IMR-90 (cell line): Measurements from ENCODE around the gene TRIM44. TPM values are rescaled to one million over a fixed set of nuclear protein-coding genes. Genes with fewer than 3 reads are reported as not detected.

Experiments used
- ATAC-seq: fragments of 200-7000 bp; cut with Tn5 transposase; 2 replicates; pipeline ENCODE4 v1.9.1; 2020; ENCODE audit warnings: low read depth, mild to moderate bottlenecking, moderate library complexity
- BruUV-seq: library from RNA; stranded (reverse); fragments of 400-500 nt; replicated peaks from 2 replicates; lab custom pipeline; 2021; lab: Mats Ljungman, UMichigan
- CTCF ChIA-PET: fragments of 300-600 bp; formaldehyde crosslinking; extraction: SDS; loops from one replicate; lab custom pipeline; 2021; ENCODE audit warnings: antibody characterized with exemption; lab: Yijun Ruan, JAX
- POLR2A ChIA-PET: fragments of 300-600 bp; sonication (Branson Sonifier 250); formaldehyde crosslinking; loops from one replicate; lab custom pipeline; 2022; ENCODE audit warnings: antibody characterized with exemption; ENCODE audit not compliant: unreplicated experiment; lab: Charles Lee
- DNase-seq: peaks from one replicate; pipeline ENCODE4 v3.0.0; 2013
- H2AFZ ChIP-seq: replicated peaks from 2 replicates; pipeline ENCODE3; 2013; ENCODE audit warnings: low read length, mild to moderate bottlenecking; ENCODE audit not compliant: poor library complexity
- H2AK5ac ChIP-seq: 2 replicates; pipeline ENCODE4 v1.6.1; 2013; ENCODE audit warnings: low read depth, low read length, inconsistent platforms
- H2AK9ac ChIP-seq: replicated peaks from 2 replicates; pipeline ENCODE3; 2013; ENCODE audit warnings: mild to moderate bottlenecking, low read depth, low read length, moderate library complexity; ENCODE audit not compliant: poor library complexity
- H2BK120ac ChIP-seq: 2 replicates; pipeline ENCODE4 v1.6.1; 2013; ENCODE audit warnings: low read depth, low read length, inconsistent platforms
- H2BK15ac ChIP-seq: 3 replicates; pipeline ENCODE4 v1.6.1; 2013; ENCODE audit warnings: low read depth, low read length, inconsistent platforms
- H2BK20ac ChIP-seq: 2 replicates; pipeline ENCODE4 v1.6.1; 2013; ENCODE audit warnings: low read depth, mild to moderate bottlenecking, inconsistent platforms, low read length, moderate library complexity
- H2BK5ac ChIP-seq: 2 replicates; pipeline ENCODE4 v1.6.1; 2013; ENCODE audit warnings: mild to moderate bottlenecking, low read depth, low read length, inconsistent platforms; ENCODE audit not compliant: poor library complexity, severe bottlenecking
- H3K14ac ChIP-seq: replicated peaks from 2 replicates; pipeline ENCODE4 v1.6.1; 2013; ENCODE audit warnings: low read depth, low read length, inconsistent platforms
- H3K18ac ChIP-seq: 2 replicates; pipeline ENCODE4 v1.6.1; 2013; ENCODE audit warnings: low read depth, low read length, control low read depth
- H3K23ac ChIP-seq: 2 replicates; pipeline ENCODE4 v1.6.1; 2013; ENCODE audit warnings: low read depth, low read length, inconsistent platforms
- H3K27ac ChIP-seq: 2 replicates; pipeline ENCODE4 v1.5.1; 2013; ENCODE audit warnings: mild to moderate bottlenecking, control low read depth, low read length; ENCODE audit not compliant: insufficient read depth
- H3K27me3 ChIP-seq: 2 replicates; pipeline ENCODE4 v1.6.1; 2013; ENCODE audit warnings: low read length; ENCODE audit not compliant: control insufficient read depth, insufficient read depth
- H3K36me3 ChIP-seq: 2 replicates; pipeline ENCODE4 v1.6.1; 2013; ENCODE audit warnings: low read length, mixed read lengths; ENCODE audit not compliant: control insufficient read depth, insufficient read depth
- H3K4ac ChIP-seq: 2 replicates; pipeline ENCODE4 v1.6.1; 2013; ENCODE audit warnings: low read depth, low read length, inconsistent platforms
- H3K4me1 ChIP-seq: 2 replicates; pipeline ENCODE4 v1.6.1; 2013; ENCODE audit warnings: low read length, mixed read lengths; ENCODE audit not compliant: control insufficient read depth, insufficient read depth
- H3K4me2 ChIP-seq: 2 replicates; pipeline ENCODE4 v1.6.1; 2013; ENCODE audit warnings: low read depth, mild to moderate bottlenecking, control low read depth, low read length, moderate library complexity
- H3K4me3 ChIP-seq: 2 replicates; pipeline ENCODE4 v1.5.1; 2013; ENCODE audit warnings: low read depth, mild to moderate bottlenecking, control low read depth, low read length, moderate library complexity; ENCODE audit not compliant: insufficient read depth
- H3K56ac ChIP-seq: 2 replicates; pipeline ENCODE4 v1.6.1; 2013; ENCODE audit warnings: low read length, inconsistent platforms; ENCODE audit not compliant: insufficient read depth; ENCODE audit errors: extremely low read depth
- H3K79me1 ChIP-seq, 2 experiments: 2 replicates each; pipeline ENCODE4 v1.6.1; 2013; ENCODE audit warnings: low read length in 2 of 2, inconsistent platforms in 1 of 2, low read depth in 1 of 2
- H3K9ac ChIP-seq: 2 replicates; pipeline ENCODE4 v1.6.1; 2013; ENCODE audit warnings: low read depth, low read length, control low read depth
- H3K9me1 ChIP-seq: 2 replicates; pipeline ENCODE4 v1.6.1; 2013; ENCODE audit warnings: low read length, inconsistent platforms; ENCODE audit not compliant: insufficient read depth
- H3K9me3 ChIP-seq: 2 replicates; pipeline ENCODE4 v1.6.1; 2013; ENCODE audit warnings: low read length; ENCODE audit not compliant: control insufficient read depth, insufficient read depth
- H4K20me1 ChIP-seq: 2 replicates; pipeline ENCODE4 v1.6.1; 2013; ENCODE audit warnings: low read length, inconsistent platforms; ENCODE audit not compliant: insufficient read depth
- H4K5ac ChIP-seq: 2 replicates; pipeline ENCODE4 v1.6.1; 2013; ENCODE audit warnings: mild to moderate bottlenecking, low read depth, low read length, control low read depth
- H4K8ac ChIP-seq, 2 experiments: 2 replicates each; pipeline ENCODE4 v1.6.1; 2013; ENCODE audit warnings: low read depth in 2 of 2, low read length in 2 of 2, control low read depth in 1 of 2, inconsistent platforms in 1 of 2
- H4K91ac ChIP-seq: 2 replicates; pipeline ENCODE4 v1.6.1; 2013; ENCODE audit warnings: low read depth, low read length, inconsistent platforms; ENCODE audit not compliant: insufficient read depth
- BHLHE40 ChIP-seq: fragments of 150-350 bp; IDR thresholded peaks from 2 replicates; pipeline ENCODE4 v1.6.1; 2016; ENCODE audit warnings: mild to moderate bottlenecking, low read depth, low read length
- CEBPB ChIP-seq: IDR thresholded peaks from 2 replicates; pipeline ENCODE4 v1.6.1; 2012; ENCODE audit warnings: low read depth, low read length, improper control_type of control experiment
- CHD1 ChIP-seq: IDR thresholded peaks from 2 replicates; pipeline ENCODE4 v1.6.1; 2012; ENCODE audit warnings: low read depth, low read length, improper control_type of control experiment
- FOS ChIP-seq: fragments of 150-350 bp; IDR thresholded peaks from 2 replicates; pipeline ENCODE4 v1.6.1; 2016; ENCODE audit warnings: low read depth, low read length
- MAFK ChIP-seq: IDR thresholded peaks from 2 replicates; pipeline ENCODE4 v1.6.1; 2012; ENCODE audit warnings: low read depth, low read length, improper control_type of control experiment
- MAZ ChIP-seq: IDR thresholded peaks from 2 replicates; pipeline ENCODE4 v1.6.1; 2012; ENCODE audit warnings: low read depth, mild to moderate bottlenecking, low read length, improper control_type of control experiment, moderate library complexity, borderline replicate concordance
- MXI1 ChIP-seq: IDR thresholded peaks from 2 replicates; pipeline ENCODE4 v1.6.1; 2012; ENCODE audit warnings: low read depth, mild to moderate bottlenecking, low read length, moderate library complexity, borderline replicate concordance
- NFE2L2 ChIP-seq: fragments of 150-350 bp; IDR thresholded peaks from 2 replicates; pipeline ENCODE4 v1.6.1; 2016; ENCODE audit warnings: low read depth, mild to moderate bottlenecking, low read length
- POLR2A ChIP-seq: IDR thresholded peaks from 2 replicates; pipeline ENCODE4 v1.6.1; 2012; ENCODE audit warnings: mild to moderate bottlenecking, low read depth, low read length
- RAD21 ChIP-seq: IDR thresholded peaks from 2 replicates; pipeline ENCODE4 v1.6.1; 2012; ENCODE audit warnings: low read length, improper control_type of control experiment
- RCOR1 ChIP-seq: IDR thresholded peaks from 2 replicates; pipeline ENCODE4 v1.6.1; 2012; ENCODE audit warnings: mild to moderate bottlenecking, low read length, improper control_type of control experiment; ENCODE audit not compliant: insufficient replicate concordance
- RFX5 ChIP-seq: IDR thresholded peaks from 2 replicates; pipeline ENCODE4 v1.8.0; 2012; ENCODE audit warnings: low read depth, mild to moderate bottlenecking, low read length, moderate library complexity
- SMC3 ChIP-seq: fragments of 150-350 bp; IDR thresholded peaks from 2 replicates; pipeline ENCODE4 v1.6.1; 2016; ENCODE audit warnings: low read depth, mild to moderate bottlenecking, antibody characterized with exemption, low read length, moderate library complexity
- WGBS, 2 experiments: methylation state at CpG; one replicate each; pipeline versions ENCODE4 v1.1.5 to v1.1.7; 2013; ENCODE audit warnings: missing lambda C conversion rate in 2 of 2; ENCODE audit not compliant: insufficient read length in 1 of 2; ENCODE audit errors: extremely low coverage in 2 of 2; 5-methylcytosine and 5-hydroxymethylcytosine counted together
- dilution Hi-C: fragments of 300-500 bp; cut with HindIII; formaldehyde crosslinking; loops from one replicate; pipeline ENCODE4 v1.14.3; 2018; ENCODE audit warnings: low sequenced_read_pairs; ENCODE audit not compliant: unreplicated experiment
- in situ Hi-C: fragments of 300-500 bp; cut with MboI; formaldehyde crosslinking; loops from 3 replicates; pipeline ENCODE4 v1.14.3; 2019; ENCODE audit warnings: low sequenced_read_pairs, inconsistent platforms, mixed read lengths
- intact Hi-C: fragments of 100-400 bp; cut with micrococcal nuclease; formaldehyde crosslinking; loops from 2 replicates; pipeline ENCODE4 v1.10.0; 2022
- polyA plus RNA-seq, 3 experiments: library from polyadenylated mRNA; depleted of rRNA; stranded (reverse); fragments of >200 nt; gene quantifications; 2 replicates each; pipeline ENCODE4 v1.2.3, GENCODE V29; 2012; ENCODE audit warnings: low replicate concordance in 1 of 3
- total RNA-seq: library from RNA; depleted of rRNA; stranded (reverse); fragments of >200 nt; gene quantifications from 2 replicates; pipeline ENCODE4 v1.2.3, GENCODE V29; 2012
- TF ChIP-seq, protein P1 (sequence below): fragments of 150-350 bp; IDR thresholded peaks from 2 replicates; pipeline ENCODE4 v1.6.1; 2016; ENCODE audit warnings: low read depth, mild to moderate bottlenecking, low read length, moderate library complexity, borderline replicate concordance
- TF ChIP-seq, protein P2 (sequence below): conservative IDR thresholded peaks from 2 replicates; pipeline ENCODE4 v1.5.1; 2012; ENCODE audit warnings: mild to moderate bottlenecking, low read depth, low read length, improper control_type of control experiment
- TF ChIP-seq, protein P3 (sequence below): fragments of 150-350 bp; IDR thresholded peaks from 2 replicates; pipeline ENCODE4 v1.6.1; 2017; ENCODE audit warnings: mild to moderate bottlenecking, antibody characterized with exemption, low read length, low read depth

The TRIM44 gene
- total and polyA plus RNA-seq, 2 of the 4 experiments (the other 2 are of a cell fraction), result 50.7 to 104 TPM

DNA sequence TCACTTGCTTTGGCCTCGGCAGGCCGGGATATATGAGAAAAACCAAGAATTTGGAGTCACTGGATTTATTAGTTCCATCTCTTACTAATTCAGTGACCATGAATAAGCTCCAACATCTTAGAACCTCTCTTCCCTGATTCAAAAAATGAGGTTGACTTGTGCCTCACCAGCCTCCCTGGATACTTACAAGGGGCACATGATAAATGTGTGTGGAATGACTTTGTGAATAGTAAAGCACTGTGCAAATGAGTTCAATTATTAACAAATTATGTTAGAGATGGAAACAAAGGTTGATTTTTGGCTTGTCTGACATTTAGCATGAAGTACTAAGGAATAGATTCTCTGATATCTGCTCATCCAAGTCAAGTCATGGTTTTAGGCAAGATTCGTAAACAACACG lies 104.1 kb downstream of the TRIM44 start:
- TF ChIP-seq, protein P1, sequence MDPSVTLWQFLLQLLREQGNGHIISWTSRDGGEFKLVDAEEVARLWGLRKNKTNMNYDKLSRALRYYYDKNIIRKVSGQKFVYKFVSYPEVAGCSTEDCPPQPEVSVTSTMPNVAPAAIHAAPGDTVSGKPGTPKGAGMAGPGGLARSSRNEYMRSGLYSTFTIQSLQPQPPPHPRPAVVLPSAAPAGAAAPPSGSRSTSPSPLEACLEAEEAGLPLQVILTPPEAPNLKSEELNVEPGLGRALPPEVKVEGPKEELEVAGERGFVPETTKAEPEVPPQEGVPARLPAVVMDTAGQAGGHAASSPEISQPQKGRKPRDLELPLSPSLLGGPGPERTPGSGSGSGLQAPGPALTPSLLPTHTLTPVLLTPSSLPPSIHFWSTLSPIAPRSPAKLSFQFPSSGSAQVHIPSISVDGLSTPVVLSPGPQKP, result no peak
- TF ChIP-seq BHLHE40 (no peak), POLR2A (no peak), CEBPB (no peak), MAZ (no peak), SMC3 (no peak), NFE2L2 (no peak), MAFK (no peak), MXI1 (no peak), RAD21 (no peak), FOS (no peak), CHD1 (no peak), RCOR1 (no peak), RFX5 (no peak)
- TF ChIP-seq, protein P2, sequence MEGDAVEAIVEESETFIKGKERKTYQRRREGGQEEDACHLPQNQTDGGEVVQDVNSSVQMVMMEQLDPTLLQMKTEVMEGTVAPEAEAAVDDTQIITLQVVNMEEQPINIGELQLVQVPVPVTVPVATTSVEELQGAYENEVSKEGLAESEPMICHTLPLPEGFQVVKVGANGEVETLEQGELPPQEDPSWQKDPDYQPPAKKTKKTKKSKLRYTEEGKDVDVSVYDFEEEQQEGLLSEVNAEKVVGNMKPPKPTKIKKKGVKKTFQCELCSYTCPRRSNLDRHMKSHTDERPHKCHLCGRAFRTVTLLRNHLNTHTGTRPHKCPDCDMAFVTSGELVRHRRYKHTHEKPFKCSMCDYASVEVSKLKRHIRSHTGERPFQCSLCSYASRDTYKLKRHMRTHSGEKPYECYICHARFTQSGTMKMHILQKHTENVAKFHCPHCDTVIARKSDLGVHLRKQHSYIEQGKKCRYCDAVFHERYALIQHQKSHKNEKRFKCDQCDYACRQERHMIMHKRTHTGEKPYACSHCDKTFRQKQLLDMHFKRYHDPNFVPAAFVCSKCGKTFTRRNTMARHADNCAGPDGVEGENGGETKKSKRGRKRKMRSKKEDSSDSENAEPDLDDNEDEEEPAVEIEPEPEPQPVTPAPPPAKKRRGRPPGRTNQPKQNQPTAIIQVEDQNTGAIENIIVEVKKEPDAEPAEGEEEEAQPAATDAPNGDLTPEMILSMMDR, result no peak
- TF ChIP-seq, protein P3, sequence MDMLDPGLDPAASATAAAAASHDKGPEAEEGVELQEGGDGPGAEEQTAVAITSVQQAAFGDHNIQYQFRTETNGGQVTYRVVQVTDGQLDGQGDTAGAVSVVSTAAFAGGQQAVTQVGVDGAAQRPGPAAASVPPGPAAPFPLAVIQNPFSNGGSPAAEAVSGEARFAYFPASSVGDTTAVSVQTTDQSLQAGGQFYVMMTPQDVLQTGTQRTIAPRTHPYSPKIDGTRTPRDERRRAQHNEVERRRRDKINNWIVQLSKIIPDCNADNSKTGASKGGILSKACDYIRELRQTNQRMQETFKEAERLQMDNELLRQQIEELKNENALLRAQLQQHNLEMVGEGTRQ, result no peak
- H3K79me1 ChIP-seq, result peaks cover 53 to 75% of the 10 kb centered on the region in 2 experiments
- H2AK9ac ChIP-seq, result no peak overlapping the region
- no peak overlapping the region for H3K23ac ChIP-seq
- no peak overlapping the region for H3K9ac ChIP-seq
- H2BK120ac ChIP-seq, result no peak overlapping the region
- H4K5ac ChIP-seq, result no peak overlapping the region
- dilution Hi-C loops, result no loop called here
- intact Hi-C loops, result no loop called here
- no TSS peak for BruUV-seq
- no peaks in the 10 kb centered on the region for H3K9me3 ChIP-seq
- no peak for ATAC-seq
- DNase-seq, result no peak
- H3K27ac ChIP-seq, result no peak overlapping the region
- WGBS, 2 experiments, result 100% methylated on average over 3 of the region's 4 CpGs; no CpG with 5 or more reads in 1 of the 2 experiments
- H2BK15ac ChIP-seq, result no peak overlapping the region
- no peaks in the 10 kb centered on the region for H3K27me3 ChIP-seq
- H3K4ac ChIP-seq, result no peak overlapping the region
- peaks cover 6% of the 10 kb centered on the region for H3K4me1 ChIP-seq
- H3K9me1 ChIP-seq, result peaks cover 3% of the 10 kb centered on the region; the same call in 1 of the 2 replicates
- no peak overlapping the region for H3K56ac ChIP-seq
- H3K36me3 ChIP-seq, result no peaks in the 10 kb centered on the region
- H2BK20ac ChIP-seq, result no peak overlapping the region
- ChIA-PET CTCF (interaction anchor here (1.4 kb wide), 1 partner anchor 55 kb away, joined by 3 read pairs; no protein-coding TSS in a partner anchor), POLR2A (no interaction called here)
- H4K91ac ChIP-seq, result no peak overlapping the region
- no peak overlapping the region for H3K18ac ChIP-seq
- no peak overlapping the region for H2AFZ ChIP-seq
- H2AK5ac ChIP-seq, result no peak overlapping the region
- peaks cover 29% of the 10 kb centered on the region for H4K20me1 ChIP-seq
- H3K4me3 ChIP-seq, result no peak overlapping the region
- no peak overlapping the region for H3K14ac ChIP-seq
- H4K8ac ChIP-seq, result no peak overlapping the region
- in situ Hi-C loops, result no loop called here
- H3K4me2 ChIP-seq, result no peak overlapping the region
- H2BK5ac ChIP-seq, result no peak overlapping the region
